DOHH2 (cell line): Measurements from ENCODE around the gene LDHA.

ENCODE experiments used
- H3F3A ChIP-seq: fragments of 200-600 bp; sonication (generic), shearing (Covaris generic); 2 replicates; pipeline ENCODE4 v1.6.0; 2016; ENCODE audit warnings: antibody characterized with exemption, mild to moderate bottlenecking; ENCODE audit not compliant: control insufficient read depth, insufficient read depth
- H3K27ac ChIP-seq: fragments of 200-600 bp; sonication (generic); 2 replicates; pipeline ENCODE4 v1.5.1; 2014; ENCODE audit warnings: low read depth, mild to moderate bottlenecking, low read length, moderate library complexity
- H3K27me3 ChIP-seq: fragments of 200-600 bp; sonication (generic); 2 replicates; pipeline ENCODE4 v1.6.1; 2014; ENCODE audit warnings: mild to moderate bottlenecking, low read length, mixed read lengths; ENCODE audit not compliant: control insufficient read depth
- H3K36me3 ChIP-seq: fragments of 200-600 bp; sonication (generic); 2 replicates; pipeline ENCODE4 v1.6.1; 2014; ENCODE audit warnings: mild to moderate bottlenecking, low read length, moderate library complexity, mixed read lengths; ENCODE audit not compliant: control insufficient read depth
- H3K4me1 ChIP-seq: fragments of 200-600 bp; sonication (generic); 2 replicates; pipeline ENCODE4 v1.6.1; 2014; ENCODE audit warnings: mild to moderate bottlenecking, low read length, mixed read lengths; ENCODE audit not compliant: control insufficient read depth
- H3K4me2 ChIP-seq: fragments of 200-600 bp; sonication (generic); 2 replicates; pipeline ENCODE4 v1.6.0; 2014; ENCODE audit warnings: mild to moderate bottlenecking, low read length, moderate library complexity
- H3K4me3 ChIP-seq: fragments of 200-600 bp; sonication (generic); 2 replicates; pipeline ENCODE4 v1.5.1; 2014; ENCODE audit warnings: mild to moderate bottlenecking, low read length, mixed read lengths
- H3K79me2 ChIP-seq: fragments of 200-600 bp; sonication (generic); 2 replicates; pipeline ENCODE4 v1.6.1; 2014; ENCODE audit warnings: mild to moderate bottlenecking, low read length, mixed read lengths; ENCODE audit not compliant: control insufficient read depth
- H3K9me2 ChIP-seq: fragments of 200-600 bp; sonication (generic); replicated peaks from 2 replicates; pipeline ENCODE4 v1.6.1; 2014; ENCODE audit warnings: mild to moderate bottlenecking, low read length, mixed read lengths; ENCODE audit not compliant: control insufficient read depth
- H3K9me3 ChIP-seq: fragments of 200-600 bp; sonication (generic); 2 replicates; pipeline ENCODE4 v1.6.1; 2014; ENCODE audit warnings: antibody characterized with exemption, low read length, mixed read lengths; ENCODE audit not compliant: control insufficient read depth, insufficient read depth
- H4K20me1 ChIP-seq: fragments of 200-600 bp; sonication (generic); 2 replicates; pipeline ENCODE4 v1.6.0; 2014; ENCODE audit warnings: low read depth, mild to moderate bottlenecking, antibody characterized with exemption, low read length, moderate library complexity; ENCODE audit not compliant: control insufficient read depth, insufficient read depth
- EZH2phosphoT487 ChIP-seq: fragments of 200-600 bp; sonication (generic); IDR thresholded peaks from 2 replicates; pipeline ENCODE4 v1.6.1; 2017; ENCODE audit warnings: borderline replicate concordance, mild to moderate bottlenecking, antibody characterized with exemption, low read length, moderate library complexity, mixed read lengths
- TF ChIP-seq, protein P1 (sequence below): fragments of 200-600 bp; sonication (generic); IDR thresholded peaks from one replicate; pipeline ENCODE4 v1.5.1; 2014; ENCODE audit warnings: antibody characterized with exemption, mild to moderate bottlenecking, low read depth, low read length; ENCODE audit not compliant: poor library complexity, severe bottlenecking

LDHA gene

GRCh38 chr11:18369398-18369797, 25.0 kb upstream of the LDHA start:
- H3K27ac ChIP-seq = no peak overlapping the region
- H3F3A ChIP-seq = no peaks in the 10 kb centered on the region
- H3K79me2 ChIP-seq = no peaks in the 10 kb centered on the region
- H3K9me2 ChIP-seq = no peaks in the 10 kb centered on the region
- TF ChIP-seq EZH2phosphoT487 = no peak
- TF ChIP-seq, protein P1, sequence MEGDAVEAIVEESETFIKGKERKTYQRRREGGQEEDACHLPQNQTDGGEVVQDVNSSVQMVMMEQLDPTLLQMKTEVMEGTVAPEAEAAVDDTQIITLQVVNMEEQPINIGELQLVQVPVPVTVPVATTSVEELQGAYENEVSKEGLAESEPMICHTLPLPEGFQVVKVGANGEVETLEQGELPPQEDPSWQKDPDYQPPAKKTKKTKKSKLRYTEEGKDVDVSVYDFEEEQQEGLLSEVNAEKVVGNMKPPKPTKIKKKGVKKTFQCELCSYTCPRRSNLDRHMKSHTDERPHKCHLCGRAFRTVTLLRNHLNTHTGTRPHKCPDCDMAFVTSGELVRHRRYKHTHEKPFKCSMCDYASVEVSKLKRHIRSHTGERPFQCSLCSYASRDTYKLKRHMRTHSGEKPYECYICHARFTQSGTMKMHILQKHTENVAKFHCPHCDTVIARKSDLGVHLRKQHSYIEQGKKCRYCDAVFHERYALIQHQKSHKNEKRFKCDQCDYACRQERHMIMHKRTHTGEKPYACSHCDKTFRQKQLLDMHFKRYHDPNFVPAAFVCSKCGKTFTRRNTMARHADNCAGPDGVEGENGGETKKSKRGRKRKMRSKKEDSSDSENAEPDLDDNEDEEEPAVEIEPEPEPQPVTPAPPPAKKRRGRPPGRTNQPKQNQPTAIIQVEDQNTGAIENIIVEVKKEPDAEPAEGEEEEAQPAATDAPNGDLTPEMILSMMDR = no peak
- no peak overlapping the region for H3K4me2 ChIP-seq
- no peaks in the 10 kb centered on the region for H3K27me3 ChIP-seq
- H3K4me1 ChIP-seq = no peaks in the 10 kb centered on the region
- H3K4me3 ChIP-seq = no peak overlapping the region
- H3K36me3 ChIP-seq = peaks cover 29% of the 10 kb centered on the region
- no peaks in the 10 kb centered on the region for H4K20me1 ChIP-seq
- H3K9me3 ChIP-seq = no peaks in the 10 kb centered on the region

- Histone ChIP-seq H3K27me3 (no peaks in the 10 kb centered on the region), H3K4me3 (no peak overlapping the region), H4K20me1 (no peaks in the 10 kb centered on the region), H3F3A (no peaks in the 10 kb centered on the region), H3K4me1 (no peaks in the 10 kb centered on the region), H3K9me2 (no peaks in the 10 kb centered on the region), H3K9me3 (no peaks in the 10 kb centered on the region), H3K4me2 (no peak overlapping the region), H3K79me2 (no peaks in the 10 kb centered on the region), H3K36me3 (peaks cover 16% of the 10 kb centered on the region), H3K27ac (no peak overlapping the region)
- TF ChIP-seq, protein P1 = no peak
- TF ChIP-seq EZH2phosphoT487 = no peak
These were observed 23.1 kb upstream of the LDHA start for GRCh38 chr11:18371279-18371678.

DNA sequence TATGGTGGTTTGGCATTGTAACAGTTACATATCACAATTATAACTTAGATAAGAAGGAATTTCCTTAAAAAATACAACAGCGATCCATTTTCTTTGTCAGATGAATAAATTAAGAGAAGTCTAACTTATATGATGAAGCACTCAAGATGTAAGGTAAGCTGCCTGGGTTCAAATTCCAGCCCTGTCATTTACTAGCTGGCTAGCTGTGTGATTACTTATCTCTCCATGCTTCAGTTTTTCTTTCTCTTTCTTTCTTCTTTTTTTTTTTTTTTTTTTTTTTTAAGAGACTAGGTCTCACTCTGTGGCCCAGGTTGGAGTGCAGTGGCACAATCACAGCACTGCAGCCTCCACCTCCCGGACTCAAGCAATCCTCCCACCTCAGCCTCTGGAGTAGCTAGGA, 22.2 kb upstream of the LDHA start:
- H3K36me3 ChIP-seq = peaks cover 7% of the 10 kb centered on the region
- no peaks in the 10 kb centered on the region for H3K79me2 ChIP-seq
- no peak overlapping the region for H3K27ac ChIP-seq
- no peaks in the 10 kb centered on the region for H4K20me1 ChIP-seq
- no peak overlapping the region for H3K4me2 ChIP-seq
- no peak for TF ChIP-seq EZH2phosphoT487
- TF ChIP-seq, protein P1 = no peak
- H3K4me3 ChIP-seq = no peak overlapping the region
- no peaks in the 10 kb centered on the region for H3K9me2 ChIP-seq
- H3K4me1 ChIP-seq = no peaks in the 10 kb centered on the region
- no peaks in the 10 kb centered on the region for H3F3A ChIP-seq
- H3K9me3 ChIP-seq = no peaks in the 10 kb centered on the region
- no peaks in the 10 kb centered on the region for H3K27me3 ChIP-seq

DNA sequence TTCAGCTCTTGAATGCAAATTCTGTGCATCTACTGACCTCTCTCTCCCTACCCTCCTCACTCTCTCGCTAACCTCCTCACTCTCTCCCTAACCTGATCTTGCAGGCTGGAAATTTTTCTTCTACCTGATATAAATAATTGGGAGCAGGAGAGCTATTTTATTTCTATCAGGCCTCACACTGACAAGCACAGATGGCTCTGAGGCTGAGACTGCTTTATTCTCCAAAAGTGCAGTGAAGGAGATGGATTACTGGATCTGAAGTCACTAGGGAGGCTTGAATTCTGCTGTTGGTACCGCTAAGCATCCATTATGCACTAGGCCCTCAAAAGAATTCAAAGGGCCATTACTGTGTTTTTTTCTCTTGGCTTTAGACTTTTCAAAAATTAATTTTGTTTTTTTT, 19.4 kb upstream of the LDHA start:
- no peaks in the 10 kb centered on the region for H3K4me1 ChIP-seq
- no peaks in the 10 kb centered on the region for H3K27me3 ChIP-seq
- H3F3A ChIP-seq = no peaks in the 10 kb centered on the region
- TF ChIP-seq EZH2phosphoT487 = no peak
- TF ChIP-seq, protein P1 = no peak
- no peaks in the 10 kb centered on the region for H4K20me1 ChIP-seq
- no peak overlapping the region for H3K4me3 ChIP-seq
- H3K27ac ChIP-seq = no peak overlapping the region
- no peak overlapping the region for H3K4me2 ChIP-seq
- no peaks in the 10 kb centered on the region for H3K9me2 ChIP-seq
- no peaks in the 10 kb centered on the region for H3K79me2 ChIP-seq
- H3K36me3 ChIP-seq = no peaks in the 10 kb centered on the region
- H3K9me3 ChIP-seq = no peaks in the 10 kb centered on the region
